Stimulated activated CD8-positive, alpha-beta memory T cell treated with anti-CD3 and anti-CD28 coated beads, Interleukin-15, amount 100 ng/mL, for 1 hour (primary cell): Measurements from ENCODE around the gene TBX5.

Experiments
- DNase-seq: peaks from one replicate; pipeline ENCODE4 v3.0.0-alpha.2; 2020; ENCODE audit warnings: low read depth

The TBX5 gene

GRCh38 chr12:114404926-114405518 is 922 bp downstream of the TBX5 start:
- no peak for DNase-seq

- DNase-seq = no peak
These were observed 1.6 kb downstream of the TBX5 start for GRCh38 chr12:114404083-114404925.

- no peak for DNase-seq
These were observed 2.3 kb downstream of the TBX5 start for GRCh38 chr12:114403690-114404066.

GRCh38 chr12:114403011-114403689 is 2.8 kb downstream of the TBX5 start:
- DNase-seq = no peak

DNA sequence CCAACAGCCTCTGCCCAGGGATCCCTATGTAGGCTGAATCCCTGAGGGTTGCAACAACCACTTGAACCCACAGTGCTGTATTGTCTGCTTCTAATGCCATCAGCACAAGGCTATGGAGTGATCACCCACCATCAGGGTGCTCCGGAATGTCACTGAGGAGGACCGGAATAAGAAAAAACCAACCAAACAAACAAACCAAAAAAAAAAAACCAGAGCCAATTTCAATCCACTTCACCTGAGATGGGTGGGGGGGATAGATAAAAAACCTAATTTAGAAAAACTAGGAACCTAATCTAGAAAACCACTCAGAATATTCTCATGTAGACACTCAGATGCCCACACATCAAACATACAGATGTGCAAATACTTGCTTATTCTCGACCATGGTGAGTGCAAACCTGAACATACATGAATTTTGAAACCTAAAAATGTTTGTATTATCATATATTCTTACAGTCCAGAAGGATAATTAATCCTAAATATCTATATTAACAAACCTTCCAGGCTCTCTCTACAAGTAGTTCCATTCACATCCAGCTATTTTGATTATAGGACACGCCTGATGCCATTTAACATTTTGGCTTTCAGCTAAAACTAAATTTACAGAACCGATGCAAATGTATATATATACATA is 3.7 kb downstream of the TBX5 start:
- no peak for DNase-seq

DNA sequence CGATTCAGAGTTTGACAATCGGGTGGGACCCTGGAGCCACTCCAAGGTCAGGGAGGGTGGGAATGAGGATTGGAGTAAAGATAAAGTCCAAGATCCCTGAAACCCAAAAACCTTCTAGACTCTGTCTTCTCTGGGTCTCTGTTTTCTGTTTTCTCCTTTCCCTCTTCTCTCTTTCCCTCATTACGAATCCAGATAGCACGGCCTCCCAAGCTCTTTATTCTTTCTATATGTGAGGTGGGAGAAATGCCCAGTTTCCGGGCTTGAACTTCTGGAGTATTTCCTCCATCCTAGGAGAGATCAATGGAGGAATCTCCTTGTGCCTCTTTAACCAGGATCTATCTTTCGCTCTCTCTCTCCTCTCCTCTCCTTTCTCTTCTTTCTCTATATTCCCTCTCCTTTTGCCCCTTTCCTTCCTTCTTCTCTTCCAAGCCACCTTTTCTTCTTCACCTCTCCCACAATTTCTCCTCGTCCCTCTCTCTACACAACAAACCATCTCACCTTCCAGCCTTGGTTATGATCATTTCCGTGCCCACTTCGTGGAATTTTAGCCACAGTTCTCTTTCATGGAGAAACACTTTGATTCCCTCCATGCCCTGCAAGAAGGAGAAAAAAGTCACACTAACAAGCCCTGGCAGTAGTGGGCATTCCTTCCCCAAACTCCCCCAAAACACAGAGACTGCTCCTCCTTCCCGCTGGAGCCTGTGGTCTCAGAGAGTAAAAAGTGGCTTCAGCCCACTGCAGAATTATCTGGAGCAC is 4.4 kb downstream of the TBX5 start:
- DNase-seq = no peak

- no peak for DNase-seq
These were observed 5.0 kb downstream of the TBX5 start for GRCh38 chr12:114400925-114401324.

GRCh38 chr12:114400361-114400811 is 5.6 kb downstream of the TBX5 start:
- no peak for DNase-seq

- DNase-seq = no peak
These were observed 6.2 kb downstream of the TBX5 start for GRCh38 chr12:114399664-114400211.

DNA sequence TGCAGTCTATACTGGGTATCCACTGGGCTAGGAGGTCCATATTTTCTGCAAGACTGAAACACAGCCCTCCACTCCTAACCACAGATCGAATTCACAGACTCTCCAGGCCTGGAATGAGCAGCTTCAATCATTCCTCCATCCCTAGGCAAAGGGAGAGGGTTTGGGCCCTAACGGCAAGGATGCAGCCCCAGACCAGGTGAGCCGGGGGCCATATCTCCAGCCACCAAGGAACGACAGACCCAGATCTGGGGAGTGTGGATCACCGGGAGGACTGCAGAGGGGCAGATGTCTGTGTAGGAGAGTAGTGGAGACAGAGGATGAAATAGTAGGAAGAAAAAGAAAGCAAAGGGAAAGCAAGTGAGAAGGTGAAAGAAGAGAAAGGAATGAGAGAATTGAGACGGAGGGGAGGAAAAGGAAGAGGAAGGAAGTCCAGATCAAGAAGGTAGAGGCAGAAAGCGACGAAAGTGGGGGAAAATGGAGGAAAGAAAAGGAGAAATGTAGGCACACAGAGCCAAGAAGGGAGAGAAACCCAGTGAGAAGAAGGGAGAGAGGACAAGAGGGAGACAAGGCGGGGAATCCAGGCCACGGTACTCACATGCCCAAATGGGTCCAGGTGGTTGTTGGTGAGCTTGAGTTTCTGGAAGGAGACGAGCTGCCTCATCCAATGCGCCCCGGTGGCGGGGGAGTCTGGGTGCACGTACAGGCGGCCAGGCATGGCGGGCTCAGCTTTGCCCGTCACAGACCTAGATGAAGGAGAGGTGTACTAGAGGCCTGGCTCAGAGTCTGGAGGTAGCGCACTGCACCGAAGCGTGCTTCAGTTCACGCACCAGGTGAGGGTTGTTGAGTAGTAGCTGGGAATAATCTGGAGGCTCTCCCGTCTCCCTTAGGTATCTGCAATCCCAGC is 7.7 kb downstream of the TBX5 start:
- DNase-seq = no peak

GRCh38 chr12:114396869-114397719 is 8.8 kb downstream of the TBX5 start:
- no peak for DNase-seq

DNA sequence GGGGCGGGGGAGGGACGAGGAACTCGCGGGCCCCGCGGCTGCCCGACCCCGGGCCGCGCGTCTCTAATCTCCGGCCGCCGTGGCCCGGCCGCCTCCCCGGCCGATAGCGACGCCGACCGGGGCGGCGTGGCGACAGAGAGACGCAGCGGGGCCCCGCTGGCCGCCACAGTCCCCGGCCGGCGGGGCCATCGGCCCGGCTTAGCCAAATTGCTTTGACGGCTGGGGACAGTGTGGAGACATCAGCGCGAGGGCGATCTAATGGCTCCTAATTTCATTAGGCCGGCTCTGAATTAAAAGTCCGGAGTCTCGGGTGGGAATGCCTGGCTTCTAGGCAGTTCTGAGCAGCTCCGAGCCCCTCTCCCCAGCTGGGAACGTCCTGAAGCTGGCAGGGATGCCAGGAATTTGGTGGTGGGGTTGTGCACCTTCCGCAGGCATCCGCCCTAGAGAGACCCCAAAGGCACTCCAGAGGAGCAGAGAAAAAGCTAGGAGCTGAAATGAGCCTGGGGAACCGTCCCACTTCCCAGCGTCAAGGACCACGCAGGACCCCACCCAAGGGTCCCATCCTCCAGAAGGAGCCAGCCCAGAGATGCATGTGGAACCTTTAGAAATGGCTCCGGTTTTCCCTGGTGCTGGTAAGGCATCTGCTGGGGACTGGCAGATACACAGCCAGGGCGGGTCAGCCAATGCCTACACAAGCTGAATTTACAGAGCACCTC is 9.6 kb downstream of the TBX5 start:
- DNase-seq = no peak

DNA sequence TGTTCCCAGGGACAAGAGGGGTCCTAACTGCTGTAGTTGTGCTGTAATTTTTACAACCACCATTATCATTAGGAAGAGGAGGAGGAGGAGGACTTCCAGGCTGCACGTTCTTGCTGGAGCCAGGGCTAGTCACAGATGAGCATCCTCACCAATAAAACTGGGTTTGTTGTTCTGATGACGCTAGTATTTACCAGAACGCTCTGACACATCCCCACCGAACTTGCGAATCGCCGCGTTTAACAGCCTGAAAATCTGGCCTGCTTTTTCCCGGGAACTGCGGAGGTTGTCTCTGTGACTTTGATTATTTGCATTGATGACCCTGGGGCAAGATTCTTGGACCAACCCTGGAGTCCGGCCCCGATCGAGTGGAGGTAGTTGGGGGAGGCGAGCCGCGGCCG is 10.2 kb downstream of the TBX5 start:
- DNase-seq = no peak

DNA sequence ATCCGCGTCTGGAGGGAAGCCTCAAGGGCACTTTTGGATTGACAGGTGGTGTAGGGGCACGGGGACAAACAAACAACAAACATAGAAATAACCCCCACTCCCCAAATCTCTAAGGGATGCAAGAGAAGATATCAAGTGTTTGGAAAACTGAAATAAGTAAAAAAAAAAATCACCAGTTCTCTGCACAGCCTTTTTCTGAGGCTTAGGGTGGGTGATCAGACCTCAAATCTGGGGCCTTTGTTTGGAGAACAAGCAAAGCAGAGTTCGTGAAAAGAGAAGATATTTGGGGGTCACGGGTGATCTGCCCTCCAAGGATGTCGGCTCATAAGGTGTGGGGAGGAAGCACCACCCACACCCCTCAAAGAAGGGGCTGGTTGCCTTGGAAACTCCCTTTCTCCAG is 10.7 kb downstream of the TBX5 start:
- DNase-seq = no peak

GRCh38 chr12:114393569-114393968 is 12.4 kb downstream of the TBX5 start:
- DNase-seq = no peak

- DNase-seq = no peak
These were observed 13.0 kb downstream of the TBX5 start for GRCh38 chr12:114392909-114393308.

DNA sequence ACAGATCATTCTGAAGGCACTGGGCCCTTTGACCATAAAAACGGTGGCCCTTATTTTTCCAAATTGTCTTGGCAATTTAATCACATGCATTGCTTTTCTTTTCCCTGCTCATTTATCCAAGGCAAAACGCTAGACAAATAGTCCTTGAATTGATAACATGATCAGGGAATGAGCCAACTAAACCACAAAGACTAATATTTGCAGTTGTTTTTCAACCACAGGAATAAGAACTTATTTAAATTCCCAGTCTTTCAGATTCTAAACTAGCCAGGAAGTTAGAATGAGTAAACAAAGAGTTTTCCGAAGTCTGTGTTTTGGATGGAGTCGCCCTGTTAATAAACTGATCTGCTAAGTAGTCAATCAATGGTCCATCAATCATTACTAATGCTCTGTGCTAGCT is 14.9 kb downstream of the TBX5 start:
- no peak for DNase-seq

DNA sequence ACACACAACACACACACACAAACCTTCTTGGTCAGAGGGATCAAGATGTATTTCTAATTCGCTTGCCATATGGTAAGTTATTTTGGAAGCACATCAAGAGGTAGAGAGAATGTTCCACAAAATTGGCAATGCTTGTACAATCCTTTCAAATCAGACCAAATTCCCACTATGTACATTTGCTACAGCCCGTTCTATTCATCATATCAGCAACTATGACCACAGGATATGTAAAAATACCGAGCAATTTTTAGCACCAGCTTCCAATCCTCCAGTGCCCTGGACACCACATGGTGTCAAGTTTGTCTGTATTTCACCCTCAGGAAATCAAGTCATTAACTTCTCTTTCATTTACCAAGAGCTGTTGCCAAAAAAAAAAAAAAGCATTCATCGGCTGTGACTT is 21.2 kb downstream of the TBX5 start:
- DNase-seq = no peak

- DNase-seq = no peak
These were observed 24.8 kb downstream of the TBX5 start for GRCh38 chr12:114381177-114381576.
